Activated CD8-positive, alpha-beta memory T cell treated with anti-CD3 and anti-CD28 coated beads, Interleukin-2, amount 10 ng/mL, durations not matched to agents 7 days and 5 days (primary cell): ENCODE data around the gene ZNF211. TPM values are rescaled to one million over a fixed set of nuclear protein-coding genes. Genes with fewer than 3 reads are reported as not detected.

ENCODE experiments used
- ATAC-seq: fragments of 150-1000 bp; cut with Tn5 transposase; one replicate; pipeline ENCODE4 v1.10.0; 2021; ENCODE audit warnings: moderate library complexity
- CTCF ChIA-PET: fragments of 350-600 bp; sonication (Branson Sonifier 250); formaldehyde crosslinking; loops from one replicate; lab custom pipeline; 2021; ENCODE audit warnings: antibody characterized with exemption; lab: Charles Lee
- DNase-seq: peaks from one replicate; pipeline ENCODE4 v3.0.0-alpha.2; 2020
- H3K27ac Mint-ChIP-seq: one replicate; pipeline ENCODE4 v1.8.0; 2021; ENCODE audit warnings: mild to moderate bottlenecking, mixed read lengths
- H3K27me3 Mint-ChIP-seq: one replicate; pipeline ENCODE4 v1.8.0; 2021; ENCODE audit warnings: mixed read lengths
- H3K36me3 Mint-ChIP-seq: one replicate; pipeline ENCODE4 v1.8.0; 2021; ENCODE audit warnings: mild to moderate bottlenecking, mixed read lengths
- H3K4me1 Mint-ChIP-seq: one replicate; pipeline ENCODE4 v1.8.0; 2021; ENCODE audit warnings: mixed read lengths
- H3K4me3 Mint-ChIP-seq: one replicate; pipeline ENCODE4 v1.8.0; 2021; ENCODE audit warnings: mild to moderate bottlenecking, moderate library complexity, mixed read lengths
- H3K9me3 Mint-ChIP-seq: one replicate; pipeline ENCODE4 v1.8.0; 2022; ENCODE audit warnings: low read depth, mixed read lengths
- total RNA-seq, 2 experiments: library from RNA; stranded (reverse); gene quantifications; one replicate each; pipeline ENCODE4 v1.2.3, GENCODE V29; 2021

ZNF211 gene
- total RNA-seq, result 10 to 100 TPM; 14.2 to 15.1 TPM

GRCh38 chr19:57632987-57633831, at the start of gene ZNF211:
Gene ZNF211, plus strand, starts transcription at chr19:57633168. Its CDS starts 179 bp downstream, at chr19:57633347.
- Mint-ChIP-seq H3K36me3 (peaks cover 51% of the 10 kb centered on the region), H3K4me3 (peak within 1 kb of the TSS; percentile 84), H3K4me1 (peaks cover 18% of the 10 kb centered on the region), H3K27me3 (no peaks in the 10 kb centered on the region), H3K27ac (peak within 1 kb of the TSS; percentile 83), H3K9me3 (peaks cover 26% of the 10 kb centered on the region)
- peak; percentile 100 for ATAC-seq
- DNase-seq, result peak; percentile 92
- CTCF ChIA-PET, result interaction anchor here (0.7 to 1.5 kb wide), 5 partner anchors 11 to 206 kb away, joined by 3 to 5 read pairs (median 3); partner anchors contain the start of genes ZNF134 and ZNF551

- peak within 1 kb of the TSS; percentile 87 for H3K4me3 Mint-ChIP-seq
- DNase-seq (peak; percentile 96), ATAC-seq (peak; percentile 93)
- H3K9me3 Mint-ChIP-seq, result peaks cover 33% of the 10 kb centered on the region
- CTCF ChIA-PET, result interaction anchor here (1.7 kb wide), 1 partner anchor 194 kb away, joined by 4 read pairs; the partner anchor contains the start of gene ZNF548
- peaks cover 28% of the 10 kb centered on the region for H3K4me1 Mint-ChIP-seq
- H3K27ac Mint-ChIP-seq, result peak within 1 kb of the TSS; percentile 88
- peaks cover 55% of the 10 kb centered on the region for H3K36me3 Mint-ChIP-seq
- H3K27me3 Mint-ChIP-seq, result no peaks in the 10 kb centered on the region
Observed at GRCh38 chr19:57583521-57584416, 49.2 kb upstream of the ZNF211 start, which contains the start of gene ZIK1. Gene ZIK1, plus strand, starts transcription at chr19:57584145. Its CDS starts 212 bp downstream, at chr19:57584357.

GRCh38 chr19:57587529-57587928, 45.4 kb upstream of the ZNF211 start:
- CTCF ChIA-PET, result no interaction called here
- Mint-ChIP-seq H3K27ac (no peak overlapping the region), H3K36me3 (peaks cover 78% of the 10 kb centered on the region), H3K27me3 (no peaks in the 10 kb centered on the region), H3K4me3 (no peak overlapping the region), H3K4me1 (peaks cover 26% of the 10 kb centered on the region), H3K9me3 (peaks cover 38% of the 10 kb centered on the region)
- no peak for ATAC-seq
- DNase-seq, result no peak

- CTCF ChIA-PET, result no interaction called here
- no peak for DNase-seq
- Mint-ChIP-seq H3K9me3 (peaks cover 28% of the 10 kb centered on the region), H3K27ac (peak overlapping the region; percentile 78), H3K27me3 (no peaks in the 10 kb centered on the region), H3K36me3 (peaks cover 39% of the 10 kb centered on the region), H3K4me1 (peaks cover 17% of the 10 kb centered on the region), H3K4me3 (peak overlapping the region; percentile 80)
- no peak for ATAC-seq
Observed at GRCh38 chr19:57599377-57599760, 33.6 kb upstream of the ZNF211 start.

GRCh38 chr19:57599761-57600383, 33.1 kb upstream of the ZNF211 start, which contains the start of gene ZNF530:
Gene ZNF530, plus strand, starts transcription at chr19:57599885. Its CDS starts 4,461 bp downstream, at chr19:57604346.
- CTCF ChIA-PET, result interaction anchor here (1.2 to 1.4 kb wide), 3 partner anchors 14 to 82 kb away, joined by 3 to 5 read pairs (median 3); partner anchors contain the start of genes ZNF134, ZNF211 and ZNF551
- ATAC-seq, result peak; percentile 99
- Mint-ChIP-seq H3K9me3 (peaks cover 31% of the 10 kb centered on the region), H3K36me3 (peaks cover 42% of the 10 kb centered on the region), H3K27me3 (no peaks in the 10 kb centered on the region), H3K27ac (peak within 1 kb of the TSS; percentile 78), H3K4me1 (peaks cover 17% of the 10 kb centered on the region), H3K4me3 (peak within 1 kb of the TSS; percentile 80)
- DNase-seq, result peak; percentile 94

- CTCF ChIA-PET, result no interaction called here
- H3K9me3 Mint-ChIP-seq, result peaks cover 42% of the 10 kb centered on the region
- no peak for DNase-seq
- ATAC-seq, result no peak
- H3K36me3 Mint-ChIP-seq, result peaks cover 77% of the 10 kb centered on the region
- no peaks in the 10 kb centered on the region for H3K27me3 Mint-ChIP-seq
- H3K4me1 Mint-ChIP-seq, result no peaks in the 10 kb centered on the region
- no peak overlapping the region for H3K4me3 Mint-ChIP-seq
- no peak overlapping the region for H3K27ac Mint-ChIP-seq
Observed at GRCh38 chr19:57606931-57607330, 26.0 kb upstream of the ZNF211 start.

- Mint-ChIP-seq H3K4me3 (no peak overlapping the region), H3K4me1 (peaks cover 17% of the 10 kb centered on the region), H3K27me3 (no peaks in the 10 kb centered on the region), H3K9me3 (peaks cover 33% of the 10 kb centered on the region), H3K36me3 (peaks cover 61% of the 10 kb centered on the region), H3K27ac (no peak overlapping the region)
- DNase-seq, result no peak
- no peak for ATAC-seq
- CTCF ChIA-PET, result no interaction called here
Observed at GRCh38 chr19:57611113-57611512, 21.9 kb upstream of the ZNF211 start.

GRCh38 chr19:57613941-57614743, 18.8 kb upstream of the ZNF211 start, which contains the start of gene ZNF134:
Gene ZNF134, plus strand, starts transcription at chr19:57614242. Its CDS starts 5,227 bp downstream, at chr19:57619469.
- H3K27ac Mint-ChIP-seq, result peak within 1 kb of the TSS; percentile 82
- no peaks in the 10 kb centered on the region for H3K27me3 Mint-ChIP-seq
- ATAC-seq, result peak; percentile 100
- CTCF ChIA-PET, result interaction anchor here (0.9 to 1.1 kb wide), 5 partner anchors 13 to 114 kb away, joined by 3 to 5 read pairs (median 3); partner anchors contain the start of gene ZNF211
- peaks cover 61% of the 10 kb centered on the region for H3K36me3 Mint-ChIP-seq
- H3K4me3 Mint-ChIP-seq, result peak within 1 kb of the TSS; percentile 96
- H3K9me3 Mint-ChIP-seq, result peaks cover 41% of the 10 kb centered on the region
- peak; percentile 94 for DNase-seq
- peaks cover 23% of the 10 kb centered on the region for H3K4me1 Mint-ChIP-seq

- H3K4me1 Mint-ChIP-seq, result peaks cover 23% of the 10 kb centered on the region
- H3K27me3 Mint-ChIP-seq, result no peaks in the 10 kb centered on the region
- peaks cover 69% of the 10 kb centered on the region for H3K36me3 Mint-ChIP-seq
- H3K27ac Mint-ChIP-seq, result no peak overlapping the region
- CTCF ChIA-PET, result interaction anchor here (1.3 kb wide), 1 partner anchor 66 kb away, joined by 4 read pairs; the partner anchor contains the start of gene ZNF551
- H3K4me3 Mint-ChIP-seq, result peak overlapping the region; percentile 96
- H3K9me3 Mint-ChIP-seq, result peaks cover 52% of the 10 kb centered on the region
- no peak for DNase-seq
- no peak for ATAC-seq
Observed at GRCh38 chr19:57615346-57615745, 17.6 kb upstream of the ZNF211 start.

GRCh38 chr19:57620673-57621348, 12.2 kb upstream of the ZNF211 start:
- no peak for DNase-seq

GRCh38 chr19:57623091-57623490, 9.9 kb upstream of the ZNF211 start:
- CTCF ChIA-PET, result no interaction called here
- no peak overlapping the region for H3K27ac Mint-ChIP-seq

More at GRCh38 chr19:57620673-57621348, 12.2 kb upstream of the ZNF211 start:
- no peak overlapping the region for H3K27ac Mint-ChIP-seq
- peaks cover 9% of the 10 kb centered on the region for H3K4me1 Mint-ChIP-seq
- no peaks in the 10 kb centered on the region for H3K27me3 Mint-ChIP-seq
- CTCF ChIA-PET, result no interaction called here
- H3K4me3 Mint-ChIP-seq, result no peak overlapping the region
- no peak for ATAC-seq
- peaks cover 92% of the 10 kb centered on the region for H3K36me3 Mint-ChIP-seq
- peaks cover 67% of the 10 kb centered on the region for H3K9me3 Mint-ChIP-seq

More at GRCh38 chr19:57623091-57623490, 9.9 kb upstream of the ZNF211 start:
- DNase-seq (no peak), ATAC-seq (no peak)
- Mint-ChIP-seq H3K4me1 (no peaks in the 10 kb centered on the region), H3K9me3 (peaks cover 52% of the 10 kb centered on the region), H3K36me3 (peaks cover 72% of the 10 kb centered on the region), H3K27me3 (no peaks in the 10 kb centered on the region), H3K4me3 (no peak overlapping the region)
